H1 (cell line): ENCODE data around the gene ELMOD2.

Source experiments
- CEBPB ChIP-seq: IDR thresholded peaks from 2 replicates; pipeline ENCODE4 v1.6.1; 2012; ENCODE audit warnings: low read depth, low read length
- CTCF ChIP-seq, 3 experiments: IDR thresholded peaks; 1 replicate in 2 of 3; 2 replicates in 1 of 3; pipeline versions ENCODE4 v1.5.1 to v1.6.1; 2011; ENCODE audit warnings: low read length in 3 of 3, mild to moderate bottlenecking in 3 of 3, inconsistent platforms in 2 of 3, low read depth in 1 of 3, moderate library complexity in 1 of 3; ENCODE audit not compliant: insufficient read depth in 1 of 3; ENCODE audit errors: control extremely low read depth in 1 of 3
- EP300 ChIP-seq, 2 experiments: IDR thresholded peaks; 1 replicate in 1 of 2; 2 replicates in 1 of 2; pipeline ENCODE4 v1.6.1; 2011 to 2012; ENCODE audit warnings: low read depth in 2 of 2, low read length in 2 of 2, mild to moderate bottlenecking in 2 of 2, borderline replicate concordance in 1 of 2, inconsistent platforms in 1 of 2, moderate library complexity in 1 of 2
- FOSL1 ChIP-seq: IDR thresholded peaks from 2 replicates; pipeline ENCODE4 v1.6.1; 2011; ENCODE audit warnings: mild to moderate bottlenecking, low read depth, low read length, moderate library complexity; ENCODE audit not compliant: insufficient read depth
- NRF1 ChIP-seq: IDR thresholded peaks from 2 replicates; pipeline ENCODE4 v1.6.1; 2011; ENCODE audit warnings: mild to moderate bottlenecking, low read depth, low read length, improper control_type of control experiment
- POLR2A ChIP-seq, 2 experiments: IDR thresholded peaks; 1 replicate in 1 of 2; 2 replicates in 1 of 2; pipeline ENCODE4 v1.6.1; 2011; ENCODE audit warnings: low read depth in 2 of 2, low read length in 2 of 2, mild to moderate bottlenecking in 2 of 2; ENCODE audit errors: control extremely low read depth in 1 of 2
- POLR2AphosphoS5 ChIP-seq: IDR thresholded peaks from 2 replicates; pipeline ENCODE4 v1.6.1; 2011; ENCODE audit warnings: low read depth, low read length
- RXRA ChIP-seq: IDR thresholded peaks from 2 replicates; pipeline ENCODE4 v1.6.1; 2011; ENCODE audit warnings: low read depth, mild to moderate bottlenecking, low read length, moderate library complexity; ENCODE audit not compliant: insufficient read depth
- SRF ChIP-seq: IDR thresholded peaks from 2 replicates; pipeline ENCODE4 v1.6.1; 2011; ENCODE audit warnings: mild to moderate bottlenecking, low read depth, low read length, moderate library complexity
- TCF12 ChIP-seq: IDR thresholded peaks from 2 replicates; pipeline ENCODE4 v1.6.1; 2011; ENCODE audit warnings: low read depth, mild to moderate bottlenecking, low read length

DNA sequence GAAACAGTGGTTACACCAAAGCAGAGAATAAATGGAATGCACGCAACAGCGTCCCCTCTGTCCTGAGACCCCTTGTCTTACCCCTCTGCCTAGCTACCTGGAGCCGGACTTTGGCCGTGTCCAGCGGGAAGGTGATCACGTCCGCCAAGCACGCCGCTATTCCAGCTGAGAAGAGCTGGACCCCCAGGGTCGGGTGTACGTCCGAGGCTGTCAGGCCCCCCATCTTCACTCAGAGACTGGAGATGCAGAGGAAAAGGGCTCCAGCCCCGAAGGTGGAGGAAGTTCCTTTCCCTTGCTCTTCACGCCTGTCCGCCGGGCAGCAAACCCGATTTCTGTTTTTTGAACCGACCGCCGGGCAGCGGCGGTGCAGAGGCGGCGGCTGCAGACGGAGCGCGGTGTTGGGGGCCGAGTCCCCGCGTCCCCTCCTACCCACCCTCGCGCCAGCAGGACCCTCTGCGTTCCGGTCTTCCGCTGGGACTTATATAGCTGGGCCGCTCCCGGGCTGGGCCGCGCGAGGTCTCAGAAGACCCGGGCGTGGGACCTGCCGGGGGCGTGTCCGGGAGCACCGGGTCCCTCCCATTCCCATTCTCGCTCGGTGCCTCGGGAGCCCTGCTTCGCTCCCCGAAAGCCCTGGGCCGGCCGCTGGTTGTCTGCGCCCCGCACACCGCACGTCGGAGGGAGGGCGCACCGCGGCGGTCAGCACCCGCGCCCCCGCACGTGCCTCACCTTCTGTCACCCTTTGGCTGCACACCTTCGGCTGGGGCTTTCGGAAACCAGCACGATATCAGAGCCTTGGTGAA, 44.7 kb downstream of the ELMOD2 start, which contains the start of gene UCP1:
- TF ChIP-seq CTCF (IDR thresholded peaks at IDR 0.05; ENCODE audit: control extremely low read depth in 1 of 3, insufficient read depth in 1 of 3, low read depth in 1 of 3, low read length in 3 of 3) (peak in 1 of 3 experiments; percentile 20; a peak in 1 of 4 replicates), POLR2AphosphoS5 (peak; percentile 63; the same call in 1 of the 2 replicates), FOSL1 (no peak), POLR2A (IDR thresholded peaks at IDR 0.05; ENCODE audit: control extremely low read depth in 1 of 2, low read depth in 2 of 2, low read length in 2 of 2) (peak in 1 of 2 experiments; percentile 68; a peak in 2 of 3 replicates), TCF12 (no peak), EP300 (IDR thresholded peaks at IDR 0.05; ENCODE audit: borderline replicate concordance in 1 of 2, low read depth in 2 of 2, low read length in 2 of 2) (no peak), SRF (no peak), RXRA (no peak), NRF1 (no peak), CEBPB (no peak)
